DLD1 (cell line): ENCODE measurements around the gene SEMG1.

ENCODE experiments used
- in situ Hi-C: cut with HindIII; loops from 2 replicates; pipeline ENCODE4 v1.10.0; 2017; ENCODE audit warnings: low sequenced_read_pairs

Gene SEMG1

GRCh38 chr20:45218636-45219035, 11.8 kb downstream of the SEMG1 start:
- in situ Hi-C loops = no loop called here

DNA sequence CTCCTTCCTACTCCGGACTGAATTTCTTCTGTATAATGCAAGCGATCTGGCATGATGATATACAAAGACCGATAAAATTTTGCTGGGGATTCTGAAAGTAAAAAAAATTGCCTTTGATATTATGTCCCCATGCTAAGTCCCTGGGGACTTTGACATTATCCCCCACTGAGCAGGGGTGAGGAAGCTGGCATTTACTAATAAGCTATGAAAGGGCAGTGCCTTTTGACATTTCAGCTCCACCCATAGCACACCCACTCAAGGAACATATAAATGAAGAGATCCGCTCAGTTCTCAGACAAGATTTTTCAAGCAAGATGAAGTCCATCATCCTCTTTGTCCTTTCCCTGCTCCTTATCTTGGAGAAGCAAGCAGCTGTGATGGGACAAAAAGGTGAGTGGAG, 14.2 kb downstream of the SEMG1 start, which contains the start of gene SEMG2:
SEMG2 (plus strand) TSS at position 298 of the 400 bp plus-strand sequence; CDS start at position 315, 17 bp downstream.
- in situ Hi-C loops = no loop called here

DNA sequence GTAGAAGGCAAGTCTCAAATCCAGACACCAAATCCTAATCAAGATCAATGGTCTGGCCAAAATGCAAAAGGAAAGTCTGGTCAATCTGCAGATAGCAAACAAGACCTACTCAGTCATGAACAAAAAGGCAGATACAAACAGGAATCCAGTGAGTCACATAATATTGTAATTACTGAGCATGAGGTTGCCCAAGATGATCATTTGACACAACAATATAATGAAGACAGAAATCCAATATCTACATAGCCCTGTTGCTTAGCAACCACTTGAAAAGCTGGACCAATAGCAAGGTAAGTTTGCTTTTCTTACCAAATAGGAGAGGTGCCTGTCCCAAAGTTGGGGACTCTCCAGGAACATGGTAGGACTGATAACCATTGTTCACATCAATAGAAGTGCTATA, 16.3 kb downstream of the SEMG1 start:
- in situ Hi-C loops = no loop called here

DNA sequence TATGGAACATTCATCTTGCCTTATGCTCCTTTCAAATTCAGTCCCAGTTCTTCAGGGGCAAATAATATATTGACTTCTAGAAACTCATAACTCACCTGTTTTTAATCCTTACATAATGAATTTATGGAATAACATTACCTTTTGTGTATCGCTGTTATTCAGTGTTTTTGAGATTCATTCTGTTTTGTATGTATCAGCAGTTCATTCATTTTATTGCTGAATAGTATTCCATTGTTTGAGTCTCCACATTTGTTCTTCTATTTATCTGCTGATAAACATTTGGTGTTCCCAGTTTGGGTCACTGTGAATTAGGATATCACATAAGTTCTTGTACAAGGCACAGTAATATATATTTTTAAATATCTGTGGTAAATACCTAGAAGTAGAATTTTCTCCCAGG, 19.5 kb downstream of the SEMG1 start:
- in situ Hi-C loops = no loop called here

- in situ Hi-C loops = no loop called here
Measured at GRCh38 chr20:45229264-45230056, 22.6 kb downstream of the SEMG1 start.

GRCh38 chr20:45230631-45231030, 23.8 kb downstream of the SEMG1 start:
- in situ Hi-C loops = no loop called here

GRCh38 chr20:45235995-45236394, 29.2 kb downstream of the SEMG1 start:
- in situ Hi-C loops = no loop called here

DNA sequence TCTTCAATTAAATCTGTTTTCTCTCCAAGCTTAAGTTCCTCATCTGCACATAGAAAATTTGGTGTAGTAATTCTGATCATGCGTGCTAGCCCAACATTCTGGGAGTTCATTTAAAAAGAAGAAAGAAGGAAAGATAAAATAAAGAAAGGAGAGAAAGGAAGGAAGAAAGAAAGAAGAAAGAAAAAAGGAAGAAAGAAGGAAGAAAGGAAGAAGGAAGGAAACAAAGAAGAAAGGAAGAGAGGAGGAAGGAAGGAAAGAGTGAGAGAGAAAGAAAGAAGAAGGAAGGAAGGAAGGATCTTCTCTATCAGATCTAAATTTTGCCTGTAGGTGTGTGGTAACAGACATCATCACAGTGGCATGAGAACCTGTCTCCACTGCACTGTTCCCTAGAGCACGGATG, 31.3 kb downstream of the SEMG1 start:
- in situ Hi-C loops = no loop called here

GRCh38 chr20:45246109-45246508, 39.3 kb downstream of the SEMG1 start:
- in situ Hi-C loops = no loop called here

DNA sequence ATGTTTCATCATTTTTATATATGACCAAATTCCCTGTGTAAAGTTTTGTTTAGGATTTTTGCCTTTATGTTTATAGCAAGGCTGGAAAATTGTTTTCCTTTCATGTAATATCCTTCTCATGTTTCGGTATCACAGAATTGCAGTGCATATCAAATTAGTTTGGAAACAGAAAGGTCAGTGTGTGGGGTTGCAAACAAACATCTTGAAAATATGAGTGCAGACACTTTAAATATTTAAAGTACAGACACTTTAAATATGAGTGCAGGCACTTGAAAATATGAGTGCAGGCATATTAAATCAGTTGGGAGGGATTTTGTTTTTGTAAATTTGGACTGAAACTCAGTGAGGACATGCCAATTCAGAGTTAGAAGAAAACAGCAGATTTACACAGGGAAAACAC, 41.0 kb downstream of the SEMG1 start:
- in situ Hi-C loops = no loop called here

- in situ Hi-C loops = no loop called here
Measured at GRCh38 chr20:45248609-45249008, 41.8 kb downstream of the SEMG1 start.

DNA sequence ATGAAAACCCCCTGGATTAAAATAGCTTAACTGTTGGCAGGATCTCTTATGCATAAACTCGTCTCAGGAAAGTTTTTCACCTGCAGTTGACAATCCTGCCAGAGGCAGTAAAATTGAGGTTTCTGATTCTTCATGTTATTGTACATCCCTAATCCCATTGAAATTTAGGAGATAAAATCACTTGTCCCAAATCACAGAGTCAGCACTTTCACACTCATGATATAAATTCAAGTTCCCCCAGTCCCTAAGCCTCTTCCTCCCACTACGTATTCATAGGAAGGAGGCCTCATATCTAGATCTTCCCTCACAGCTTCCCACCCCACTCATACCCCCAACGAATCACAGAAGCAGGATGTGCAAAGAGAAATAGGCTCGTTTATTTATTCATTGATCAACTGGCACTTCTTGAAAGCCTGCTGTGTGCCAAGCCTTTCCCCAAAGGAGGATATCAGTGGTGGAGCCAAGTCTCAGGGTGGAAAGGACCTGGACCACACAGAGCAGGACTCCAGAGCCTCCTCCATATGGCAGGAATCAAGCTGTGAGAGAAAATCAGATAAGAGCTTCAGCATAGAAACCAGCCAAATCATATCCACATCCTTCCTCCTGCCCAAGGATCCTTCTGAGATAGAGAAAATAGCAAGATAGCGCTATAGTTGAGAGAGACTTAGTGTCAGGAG, 45.2 kb downstream of the SEMG1 start:
- in situ Hi-C loops = no loop called here

GRCh38 chr20:45253261-45253660, 46.4 kb downstream of the SEMG1 start:
- in situ Hi-C loops = no loop called here

DNA sequence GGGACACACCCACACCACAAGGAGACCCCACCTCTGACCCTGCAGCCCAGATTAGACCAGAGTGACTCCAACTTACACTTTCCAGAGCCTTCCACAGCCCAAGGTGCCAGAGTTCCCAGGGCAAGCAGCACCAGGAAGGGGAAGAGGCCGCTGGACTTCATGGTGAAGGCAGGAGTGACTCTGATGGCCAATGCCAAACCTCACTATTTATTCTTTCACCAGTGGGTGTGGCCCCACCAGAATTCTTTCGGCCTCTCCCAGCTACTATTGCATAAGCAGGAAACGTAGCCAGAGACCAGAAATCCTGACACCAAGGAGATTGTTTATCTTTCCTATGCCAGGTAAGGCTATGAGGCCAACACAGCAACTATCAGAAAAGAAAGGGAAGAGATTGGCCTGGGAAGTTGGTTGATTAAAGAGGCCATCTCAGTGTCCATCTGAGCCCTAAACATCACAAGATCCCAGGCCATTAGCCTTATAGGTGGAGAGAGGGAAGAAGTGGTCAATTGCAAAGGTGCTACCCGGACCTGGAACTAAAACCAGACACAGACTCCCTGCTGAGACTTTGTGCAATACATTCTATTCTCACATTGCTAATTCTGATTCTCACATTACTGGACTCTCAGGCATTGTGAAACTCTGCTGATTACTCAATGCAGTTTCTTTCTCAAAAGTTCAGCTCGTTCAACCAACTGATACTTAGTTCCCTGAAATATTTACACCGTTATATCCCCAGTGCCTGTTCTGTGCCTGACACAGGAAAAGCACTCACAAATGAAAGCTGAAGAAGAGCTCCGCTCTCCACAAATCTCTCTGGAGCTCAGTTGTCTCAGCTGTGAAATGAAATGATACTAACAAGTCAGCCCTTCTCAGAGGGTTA, 47.8 kb downstream of the SEMG1 start, which contains the start of gene SLPI:
SLPI (minus strand) TSS at position 182 of the 880 bp plus-strand sequence; CDS start at position 161, 21 bp downstream.
- in situ Hi-C loops = no loop called here

DNA sequence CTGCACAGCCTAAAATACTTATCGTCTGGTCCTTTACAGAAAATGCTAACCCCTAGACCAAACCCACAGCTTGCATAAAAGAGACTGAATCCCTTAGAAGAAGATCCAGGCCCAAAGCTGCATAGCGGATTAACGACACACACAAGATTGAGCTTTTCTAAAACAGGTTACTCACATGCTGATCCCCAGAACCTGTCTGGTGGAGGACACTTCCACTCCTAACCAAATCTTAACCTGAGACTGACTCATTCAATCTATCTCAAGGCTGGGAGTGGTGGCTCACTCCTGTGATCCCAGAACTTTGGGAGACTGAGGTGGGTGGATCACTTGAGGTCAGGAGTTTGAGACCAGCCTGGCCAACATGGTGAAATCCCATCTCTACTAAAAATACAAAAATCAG, 50.3 kb downstream of the SEMG1 start:
- in situ Hi-C loops = no loop called here

DNA sequence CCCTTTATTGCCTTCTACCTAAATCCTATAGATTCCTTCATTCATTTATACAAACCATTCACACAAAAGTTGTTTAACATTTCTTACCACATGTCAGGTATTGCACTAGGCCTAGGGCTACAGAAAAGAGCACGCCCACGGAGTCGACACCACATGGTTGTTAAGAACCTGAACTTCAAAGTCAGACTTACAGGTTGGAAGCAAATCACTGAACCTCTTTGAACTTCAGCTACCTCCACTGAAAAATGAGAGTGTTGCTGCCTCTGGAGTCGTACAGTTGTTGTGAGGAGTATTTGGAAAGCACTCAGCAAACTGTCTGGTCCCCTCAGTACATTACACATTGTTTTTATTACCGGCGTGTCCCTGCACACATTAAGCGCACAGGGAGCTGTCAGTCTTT, 50.9 kb downstream of the SEMG1 start:
- in situ Hi-C loops = no loop called here

- in situ Hi-C loops = no loop called here
Measured at GRCh38 chr20:45258259-45258658, 51.4 kb downstream of the SEMG1 start.

GRCh38 chr20:45258664-45259063, 51.8 kb downstream of the SEMG1 start:
- in situ Hi-C loops = no loop called here
